MM.1S (cell line): Measurements from ENCODE around the gene KCNQ1.
A peak's percentile ranks its signal among the peaks of the same experiment; 100 is the strongest.

Experiments used
- DNase-seq: peaks from one replicate; pipeline ENCODE4 v3.0.0-alpha.2; 2015
- H2AFZ ChIP-seq: fragments of 300-600 bp; sonication (generic); 2 replicates; pipeline ENCODE4 v1.6.0; 2016; ENCODE audit warnings: antibody characterized with exemption, low read length
- H3F3A ChIP-seq: fragments of 300-600 bp; sonication (generic); 2 replicates; pipeline ENCODE4 v1.6.1; 2016; ENCODE audit warnings: mild to moderate bottlenecking, antibody characterized with exemption, low read length, moderate library complexity, mixed read lengths; ENCODE audit not compliant: insufficient read depth
- H3K27ac ChIP-seq: fragments of 300-600 bp; sonication (generic); 2 replicates; pipeline ENCODE4 v1.5.1; 2016; ENCODE audit warnings: mild to moderate bottlenecking, low read length
- H3K27me3 ChIP-seq: fragments of 300-600 bp; sonication (generic); replicated peaks from 2 replicates; pipeline ENCODE4 v1.6.0; 2016; ENCODE audit warnings: low read length; ENCODE audit not compliant: insufficient read depth
- H3K36me3 ChIP-seq: fragments of 300-600 bp; sonication (generic); replicated peaks from 2 replicates; pipeline ENCODE4 v1.6.1; 2016; ENCODE audit warnings: mild to moderate bottlenecking, low read length, mixed read lengths; ENCODE audit not compliant: insufficient read depth
- H3K4me1 ChIP-seq: fragments of 300-600 bp; sonication (generic); 2 replicates; pipeline ENCODE4 v1.6.1; 2016; ENCODE audit warnings: low read length, mixed read lengths
- H3K4me2 ChIP-seq: fragments of 300-600 bp; sonication (generic); 2 replicates; pipeline ENCODE4 v1.6.0; 2016; ENCODE audit warnings: low read depth, low read length
- H3K4me3 ChIP-seq: fragments of 300-600 bp; sonication (generic); 2 replicates; pipeline ENCODE4 v1.5.1; 2016; ENCODE audit warnings: low read length, mixed read lengths
- H3K79me2 ChIP-seq: fragments of 300-600 bp; sonication (generic); 2 replicates; pipeline ENCODE4 v1.6.1; 2016; ENCODE audit warnings: mixed run types, low read length, mixed read lengths
- H3K9ac ChIP-seq: fragments of 300-600 bp; sonication (generic); 2 replicates; pipeline ENCODE4 v1.6.1; 2016; ENCODE audit warnings: low read length, mixed read lengths
- H3K9me2 ChIP-seq: fragments of 300-600 bp; sonication (generic); replicated peaks from 2 replicates; pipeline ENCODE4 v1.6.1; 2016; ENCODE audit warnings: mild to moderate bottlenecking, low read length, mixed read lengths; ENCODE audit not compliant: insufficient read depth
- H3K9me3 ChIP-seq: fragments of 300-600 bp; sonication (generic); replicated peaks from 2 replicates; pipeline ENCODE4 v1.6.1; 2016; ENCODE audit warnings: mild to moderate bottlenecking, low read length, mixed read lengths; ENCODE audit not compliant: insufficient read depth
- H4K20me1 ChIP-seq: fragments of 300-600 bp; sonication (generic); 2 replicates; pipeline ENCODE4 v1.6.1; 2016; ENCODE audit warnings: mild to moderate bottlenecking, low read length, moderate library complexity, mixed read lengths; ENCODE audit not compliant: insufficient read depth
- EZH2 ChIP-seq: fragments of 300-600 bp; sonication (generic); optimal IDR thresholded peaks from 2 replicates; pipeline ENCODE3; 2017; ENCODE audit warnings: low read depth, mild to moderate bottlenecking, antibody characterized with exemption, low read length, mixed read lengths
- EZH2phosphoT487 ChIP-seq: fragments of 300-600 bp; sonication (generic); IDR thresholded peaks from 2 replicates; pipeline ENCODE4 v1.6.1; 2018; ENCODE audit warnings: antibody characterized with exemption, low read length
- TF ChIP-seq, protein P1 (sequence below): fragments of 300-600 bp; sonication (generic); IDR thresholded peaks from 2 replicates; pipeline ENCODE4 v1.5.1; 2016; ENCODE audit warnings: antibody characterized with exemption, low read length, mixed read lengths

The KCNQ1 gene

DNA sequence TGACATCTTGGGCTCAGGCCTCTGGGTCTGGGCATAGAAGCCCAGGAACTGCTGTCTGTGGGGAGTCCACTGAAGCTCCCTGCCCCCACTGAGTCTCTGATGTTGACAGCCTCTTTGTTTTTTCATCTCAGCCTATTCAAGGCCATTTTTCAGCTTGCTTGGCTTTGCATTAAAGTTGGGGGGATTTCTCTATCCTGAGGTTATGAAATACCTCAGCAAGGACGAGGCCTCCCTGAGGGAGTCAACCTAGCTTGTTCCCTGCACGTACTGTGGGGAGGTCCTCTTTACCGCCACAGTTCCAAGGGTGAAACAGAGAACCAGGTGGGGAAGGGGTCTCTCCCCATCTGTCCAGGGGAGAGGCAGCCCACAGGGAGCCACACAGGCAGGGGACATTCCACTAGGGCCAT is 246.6 kb downstream of the KCNQ1 start:
- H3K27me3 ChIP-seq, result no peaks in the 10 kb centered on the region
- H3K9me2 ChIP-seq, result no peaks in the 10 kb centered on the region
- no peak for DNase-seq
- H4K20me1 ChIP-seq, result no peaks in the 10 kb centered on the region
- H3K27ac ChIP-seq, result no peak overlapping the region
- no peak overlapping the region for H3K4me3 ChIP-seq
- H3K9ac ChIP-seq, result no peak overlapping the region
- peaks cover 79% of the 10 kb centered on the region for H3K79me2 ChIP-seq
- H3K4me1 ChIP-seq, result peaks cover 22% of the 10 kb centered on the region
- no peaks in the 10 kb centered on the region for H3K9me3 ChIP-seq
- no peak overlapping the region for H2AFZ ChIP-seq
- H3K4me2 ChIP-seq, result no peak overlapping the region
- no peaks in the 10 kb centered on the region for H3F3A ChIP-seq
- no peak for TF ChIP-seq EZH2
- no peak for TF ChIP-seq EZH2phosphoT487
- TF ChIP-seq, protein P1, sequence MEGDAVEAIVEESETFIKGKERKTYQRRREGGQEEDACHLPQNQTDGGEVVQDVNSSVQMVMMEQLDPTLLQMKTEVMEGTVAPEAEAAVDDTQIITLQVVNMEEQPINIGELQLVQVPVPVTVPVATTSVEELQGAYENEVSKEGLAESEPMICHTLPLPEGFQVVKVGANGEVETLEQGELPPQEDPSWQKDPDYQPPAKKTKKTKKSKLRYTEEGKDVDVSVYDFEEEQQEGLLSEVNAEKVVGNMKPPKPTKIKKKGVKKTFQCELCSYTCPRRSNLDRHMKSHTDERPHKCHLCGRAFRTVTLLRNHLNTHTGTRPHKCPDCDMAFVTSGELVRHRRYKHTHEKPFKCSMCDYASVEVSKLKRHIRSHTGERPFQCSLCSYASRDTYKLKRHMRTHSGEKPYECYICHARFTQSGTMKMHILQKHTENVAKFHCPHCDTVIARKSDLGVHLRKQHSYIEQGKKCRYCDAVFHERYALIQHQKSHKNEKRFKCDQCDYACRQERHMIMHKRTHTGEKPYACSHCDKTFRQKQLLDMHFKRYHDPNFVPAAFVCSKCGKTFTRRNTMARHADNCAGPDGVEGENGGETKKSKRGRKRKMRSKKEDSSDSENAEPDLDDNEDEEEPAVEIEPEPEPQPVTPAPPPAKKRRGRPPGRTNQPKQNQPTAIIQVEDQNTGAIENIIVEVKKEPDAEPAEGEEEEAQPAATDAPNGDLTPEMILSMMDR, result no peak
- H3K36me3 ChIP-seq, result no peaks in the 10 kb centered on the region; the same call in 1 of the 2 replicates

DNA sequence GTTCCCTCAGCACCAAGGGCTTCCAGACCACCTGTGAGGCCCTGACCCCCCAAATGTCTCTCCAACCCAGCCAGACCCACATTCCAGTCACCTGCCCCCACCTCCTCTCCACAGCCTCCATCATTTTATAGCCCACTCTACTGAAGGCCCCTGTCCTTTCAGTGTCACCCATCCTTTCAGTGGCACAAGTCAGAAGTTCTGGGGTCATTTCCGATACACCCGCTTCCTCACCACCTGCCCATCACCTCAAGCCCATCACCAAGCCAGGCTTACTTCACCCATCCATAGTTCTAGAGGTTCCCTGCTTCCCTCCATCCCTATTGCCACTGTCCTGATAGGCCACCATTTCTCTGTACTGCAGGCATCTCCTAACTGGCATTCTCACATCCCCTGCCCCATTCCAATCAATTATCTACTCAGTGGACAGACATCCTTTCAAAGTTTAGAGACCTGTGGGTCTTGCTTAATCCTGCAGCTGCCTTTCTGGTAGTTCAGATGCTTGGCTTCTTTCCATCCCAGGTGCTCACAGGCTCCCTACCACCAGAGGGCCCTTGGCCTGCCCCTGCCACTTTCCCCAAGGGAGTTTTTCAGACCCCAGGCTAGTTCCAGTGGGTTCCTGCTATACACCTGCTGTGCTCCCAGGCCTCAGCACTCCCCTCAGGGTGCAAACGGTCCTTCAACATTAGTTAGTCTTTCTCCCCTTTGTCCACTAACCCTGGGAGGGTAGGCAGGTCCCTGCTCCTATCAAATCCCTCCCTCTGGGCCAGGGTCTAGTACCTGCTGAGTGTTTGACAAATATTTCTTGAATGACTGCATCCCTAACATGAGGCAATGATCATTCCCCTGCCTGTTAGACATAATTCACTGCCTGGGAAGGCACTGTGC is 247.4 kb downstream of the KCNQ1 start:
- Histone ChIP-seq H3K4me2 (no peak overlapping the region), H3K9ac (no peak overlapping the region), H3K9me3 (no peaks in the 10 kb centered on the region), H4K20me1 (no peaks in the 10 kb centered on the region), H3K27ac (no peak overlapping the region), H3F3A (no peaks in the 10 kb centered on the region), H3K36me3 (no peaks in the 10 kb centered on the region; the same call in 1 of the 2 replicates), H3K4me3 (no peak overlapping the region), H3K4me1 (peaks cover 22% of the 10 kb centered on the region), H3K27me3 (no peaks in the 10 kb centered on the region), H3K9me2 (no peaks in the 10 kb centered on the region), H3K79me2 (peaks cover 84% of the 10 kb centered on the region), H2AFZ (no peak overlapping the region)
- no peak for DNase-seq
- TF ChIP-seq EZH2phosphoT487 (no peak), EZH2 (no peak)
- TF ChIP-seq, protein P1, result peak; percentile 40

GRCh38 chr11:2693271-2694261 is 248.8 kb downstream of the KCNQ1 start:
- Histone ChIP-seq H3K4me2 (no peak overlapping the region), H3K9me2 (no peaks in the 10 kb centered on the region), H3K4me3 (no peak overlapping the region), H3K9ac (no peak overlapping the region), H3K79me2 (peaks cover 84% of the 10 kb centered on the region), H3K27ac (no peak overlapping the region), H4K20me1 (no peaks in the 10 kb centered on the region), H2AFZ (no peak overlapping the region), H3F3A (no peaks in the 10 kb centered on the region), H3K36me3 (no peaks in the 10 kb centered on the region; the same call in 1 of the 2 replicates), H3K9me3 (no peaks in the 10 kb centered on the region), H3K27me3 (no peaks in the 10 kb centered on the region), H3K4me1 (peaks cover 22% of the 10 kb centered on the region)
- TF ChIP-seq EZH2phosphoT487 (no peak), EZH2 (no peak)
- TF ChIP-seq, protein P1, result no peak
- DNase-seq, result no peak
